ENCODE data around the gene PLXNA1. TPM values are rescaled to one million over a fixed set of nuclear protein-coding genes. Genes with fewer than 3 reads are reported as not detected.

PLXNA1 gene
- polyA plus RNA-seq, 1 of the 3 experiments (the other 2 are of a cell fraction): 48.1 TPM

DNA sequence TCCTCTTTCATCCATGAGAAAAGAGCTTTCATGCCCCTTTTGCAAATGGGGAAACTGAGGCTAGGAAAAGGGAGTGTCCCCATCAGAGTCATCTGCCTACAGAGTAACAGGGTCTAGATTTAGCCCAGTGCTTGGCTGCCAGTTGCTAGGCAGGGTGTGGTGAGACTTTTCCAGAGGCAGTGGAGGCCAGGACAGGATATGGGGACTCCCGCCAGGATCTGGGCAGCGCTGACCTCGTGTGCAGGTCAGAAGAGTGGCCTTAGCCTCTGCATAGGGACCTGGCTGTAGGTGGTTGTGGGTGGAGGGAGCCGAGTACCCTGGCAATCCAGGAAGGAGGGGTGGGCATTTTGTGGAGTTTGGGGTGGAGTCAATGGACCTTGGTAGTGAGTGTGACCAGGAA lies 4.2 kb downstream of the PLXNA1 start:
- no peaks in the 10 kb centered on the region for H3K9me3 ChIP-seq
- H4K20me1 ChIP-seq (ENCODE audit: insufficient read depth): peaks cover 82% of the 10 kb centered on the region
- CTCF ChIA-PET: interaction anchor here (1.2 to 11.4 kb wide), 6 partner anchors 184 to 557 kb away, joined by 3 to 163 read pairs (median 48); partner anchors contain the start of gene CHST13
- no peak overlapping the region for H3K9ac ChIP-seq
- no peaks in the 10 kb centered on the region for H3K9me2 ChIP-seq
- H3K4me2 ChIP-seq: no peak overlapping the region
- H3K79me2 ChIP-seq (ENCODE audit: insufficient read depth): peaks cover 87% of the 10 kb centered on the region
- no peak overlapping the region for H3K27ac ChIP-seq (ENCODE audit: low read depth in 2 of 2, low read length in 1 of 2)
- no peak for DNase-seq
- TF ChIP-seq FOXJ3 (CRISPR knock-in tag; IDR thresholded peaks at IDR 0.05): no peak
- TF ChIP-seq, protein P1, sequence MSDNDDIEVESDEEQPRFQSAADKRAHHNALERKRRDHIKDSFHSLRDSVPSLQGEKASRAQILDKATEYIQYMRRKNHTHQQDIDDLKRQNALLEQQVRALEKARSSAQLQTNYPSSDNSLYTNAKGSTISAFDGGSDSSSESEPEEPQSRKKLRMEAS (IDR thresholded peaks at IDR 0.05; ENCODE audit: low read depth): no peak
- TF ChIP-seq JUND (IDR thresholded peaks at IDR 0.05): no peak
- TF ChIP-seq YY1 (IDR thresholded peaks at IDR 0.05; ENCODE audit: low read depth): no peak
- TF ChIP-seq, protein P2, sequence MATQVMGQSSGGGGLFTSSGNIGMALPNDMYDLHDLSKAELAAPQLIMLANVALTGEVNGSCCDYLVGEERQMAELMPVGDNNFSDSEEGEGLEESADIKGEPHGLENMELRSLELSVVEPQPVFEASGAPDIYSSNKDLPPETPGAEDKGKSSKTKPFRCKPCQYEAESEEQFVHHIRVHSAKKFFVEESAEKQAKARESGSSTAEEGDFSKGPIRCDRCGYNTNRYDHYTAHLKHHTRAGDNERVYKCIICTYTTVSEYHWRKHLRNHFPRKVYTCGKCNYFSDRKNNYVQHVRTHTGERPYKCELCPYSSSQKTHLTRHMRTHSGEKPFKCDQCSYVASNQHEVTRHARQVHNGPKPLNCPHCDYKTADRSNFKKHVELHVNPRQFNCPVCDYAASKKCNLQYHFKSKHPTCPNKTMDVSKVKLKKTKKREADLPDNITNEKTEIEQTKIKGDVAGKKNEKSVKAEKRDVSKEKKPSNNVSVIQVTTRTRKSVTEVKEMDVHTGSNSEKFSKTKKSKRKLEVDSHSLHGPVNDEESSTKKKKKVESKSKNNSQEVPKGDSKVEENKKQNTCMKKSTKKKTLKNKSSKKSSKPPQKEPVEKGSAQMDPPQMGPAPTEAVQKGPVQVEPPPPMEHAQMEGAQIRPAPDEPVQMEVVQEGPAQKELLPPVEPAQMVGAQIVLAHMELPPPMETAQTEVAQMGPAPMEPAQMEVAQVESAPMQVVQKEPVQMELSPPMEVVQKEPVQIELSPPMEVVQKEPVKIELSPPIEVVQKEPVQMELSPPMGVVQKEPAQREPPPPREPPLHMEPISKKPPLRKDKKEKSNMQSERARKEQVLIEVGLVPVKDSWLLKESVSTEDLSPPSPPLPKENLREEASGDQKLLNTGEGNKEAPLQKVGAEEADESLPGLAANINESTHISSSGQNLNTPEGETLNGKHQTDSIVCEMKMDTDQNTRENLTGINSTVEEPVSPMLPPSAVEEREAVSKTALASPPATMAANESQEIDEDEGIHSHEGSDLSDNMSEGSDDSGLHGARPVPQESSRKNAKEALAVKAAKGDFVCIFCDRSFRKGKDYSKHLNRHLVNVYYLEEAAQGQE (IDR thresholded peaks at IDR 0.05; ENCODE audit: low read depth, low read length): no peak
- no peak for TF ChIP-seq TAF1 (IDR thresholded peaks at IDR 0.05; ENCODE audit: borderline replicate concordance, low read depth, low read length)
- no peak for TF ChIP-seq TCF12 (IDR thresholded peaks at IDR 0.05)
- TF ChIP-seq SMC3 (IDR thresholded peaks at IDR 0.05; ENCODE audit: low read depth, low read length): no peak
- no peak for TF ChIP-seq FOXM1 (IDR thresholded peaks at IDR 0.05; ENCODE audit: low read depth)
- TF ChIP-seq RCOR1 (IDR thresholded peaks at IDR 0.05; ENCODE audit: low read length): no peak
- TF ChIP-seq ELF1 (IDR thresholded peaks at IDR 0.05): no peak
- TF ChIP-seq, protein P3, sequence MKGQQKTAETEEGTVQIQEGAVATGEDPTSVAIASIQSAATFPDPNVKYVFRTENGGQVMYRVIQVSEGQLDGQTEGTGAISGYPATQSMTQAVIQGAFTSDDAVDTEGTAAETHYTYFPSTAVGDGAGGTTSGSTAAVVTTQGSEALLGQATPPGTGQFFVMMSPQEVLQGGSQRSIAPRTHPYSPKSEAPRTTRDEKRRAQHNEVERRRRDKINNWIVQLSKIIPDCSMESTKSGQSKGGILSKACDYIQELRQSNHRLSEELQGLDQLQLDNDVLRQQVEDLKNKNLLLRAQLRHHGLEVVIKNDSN (IDR thresholded peaks at IDR 0.05; ENCODE audit: borderline replicate concordance, low read depth): no peak
- no peak for TF ChIP-seq TEAD4 (IDR thresholded peaks at IDR 0.05; ENCODE audit: borderline replicate concordance, insufficient read depth)
- no peak for TF ChIP-seq EP300 (IDR thresholded peaks at IDR 0.05; ENCODE audit: borderline replicate concordance in 1 of 2, low read depth in 1 of 2, low read length in 1 of 2)
- TF ChIP-seq MXI1 (IDR thresholded peaks at IDR 0.05; ENCODE audit: low read depth, low read length): no peak
- TF ChIP-seq, protein P4, sequence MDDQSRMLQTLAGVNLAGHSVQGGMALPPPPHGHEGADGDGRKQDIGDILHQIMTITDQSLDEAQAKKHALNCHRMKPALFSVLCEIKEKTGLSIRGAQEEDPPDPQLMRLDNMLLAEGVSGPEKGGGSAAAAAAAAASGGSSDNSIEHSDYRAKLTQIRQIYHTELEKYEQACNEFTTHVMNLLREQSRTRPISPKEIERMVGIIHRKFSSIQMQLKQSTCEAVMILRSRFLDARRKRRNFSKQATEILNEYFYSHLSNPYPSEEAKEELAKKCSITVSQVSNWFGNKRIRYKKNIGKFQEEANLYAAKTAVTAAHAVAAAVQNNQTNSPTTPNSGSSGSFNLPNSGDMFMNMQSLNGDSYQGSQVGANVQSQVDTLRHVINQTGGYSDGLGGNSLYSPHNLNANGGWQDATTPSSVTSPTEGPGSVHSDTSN (IDR thresholded peaks at IDR 0.05): no peak
- no peak for TF ChIP-seq RXRA (IDR thresholded peaks at IDR 0.05; ENCODE audit: borderline replicate concordance, low read depth)
- WGBS (ENCODE audit: low lambda C conversion rate): 94% methylated on average over 4 of the region's 4 CpGs
- H2AFZ ChIP-seq (ENCODE audit: low read depth): no peak overlapping the region
- peaks cover 0 to 37% of the 10 kb centered on the region in 2 experiments for H3K36me3 ChIP-seq (replicated peaks in 1 of 2; ENCODE audit: control insufficient read depth in 1 of 2, insufficient read depth in 2 of 2, low read length in 1 of 2)
- peaks cover 10 to 39% of the 10 kb centered on the region in 2 experiments; a peak in 2 of 4 replicates for H3K4me1 ChIP-seq (ENCODE audit: control insufficient read depth in 1 of 2, insufficient read depth in 2 of 2, low read depth in 1 of 2, low read length in 1 of 2)
- H3K4me3 ChIP-seq (ENCODE audit: low read depth in 2 of 2, low read length in 1 of 2): no peak overlapping the region
- no peaks in the 10 kb centered on the region for H3K27me3 ChIP-seq (ENCODE audit: insufficient read depth)
- POLR2A ChIA-PET: no interaction called here
- H3F3A ChIP-seq (replicated peaks; ENCODE audit: insufficient read depth): no peaks in the 10 kb centered on the region

Data from SK-N-SH (cell line).